ENCODE measurements around the gene HBD. TPM values are rescaled to one million over a fixed set of nuclear protein-coding genes. Genes with fewer than 3 reads are reported as not detected.
"Not testable (repeated sequence)": the region's sequence is repeated elsewhere in the genome, so short reads cannot be mapped to it uniquely, and the experiment has no call there.

Gene HBD
- not detected for polyA plus RNA-seq (2013, experiment 1 of 2; ENCODE audit: insufficient read length)
- polyA plus RNA-seq (2013, experiment 2 of 2; ENCODE audit: insufficient read length): not detected

DNA sequence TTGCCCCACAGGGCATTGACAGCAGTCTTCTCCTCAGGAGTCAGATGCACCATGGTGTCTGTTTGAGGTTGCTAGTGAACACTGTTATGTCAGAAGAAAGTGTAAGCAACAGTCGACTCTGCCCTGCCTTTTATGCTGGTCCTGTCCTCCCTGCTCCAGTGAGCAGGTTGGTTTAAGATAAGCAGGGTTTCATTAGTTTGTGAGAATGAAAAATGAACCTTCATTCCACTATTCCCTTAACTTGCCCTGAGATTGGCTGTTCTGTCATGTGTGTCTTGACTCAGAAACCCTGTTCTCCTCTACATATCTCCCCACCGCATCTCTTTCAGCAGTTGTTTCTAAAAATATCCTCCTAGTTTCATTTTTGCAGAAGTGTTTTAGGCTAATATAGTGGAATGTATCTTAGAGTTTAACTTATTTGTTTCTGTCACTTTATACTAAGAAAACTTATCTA, at the start of gene HBD:
TSS of gene HBD (minus strand) at position 103 of the 454 bp plus-strand sequence. CDS start at position 53, 50 bp downstream.
- DNase-seq: no peak

DNA sequence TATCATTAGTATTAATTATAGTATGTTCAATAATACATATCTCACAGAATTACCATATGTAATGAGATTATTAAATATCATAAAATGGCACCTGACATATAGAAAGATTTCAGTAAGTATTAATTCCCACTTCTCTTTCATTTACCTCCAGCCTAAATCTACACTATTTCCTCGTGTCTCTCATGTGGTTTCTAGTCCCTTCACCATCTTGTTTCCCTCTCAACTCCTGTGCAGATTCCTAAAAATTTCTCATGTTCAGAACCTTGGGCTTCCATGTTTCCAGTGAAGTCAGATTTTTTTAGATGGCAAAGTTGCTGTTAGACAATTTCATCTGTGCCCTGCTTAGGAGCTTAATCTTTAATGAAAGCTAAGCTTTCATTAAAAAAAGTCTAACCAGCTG, 49.6 kb upstream of the HBD start:
- no peak for DNase-seq

DNA sequence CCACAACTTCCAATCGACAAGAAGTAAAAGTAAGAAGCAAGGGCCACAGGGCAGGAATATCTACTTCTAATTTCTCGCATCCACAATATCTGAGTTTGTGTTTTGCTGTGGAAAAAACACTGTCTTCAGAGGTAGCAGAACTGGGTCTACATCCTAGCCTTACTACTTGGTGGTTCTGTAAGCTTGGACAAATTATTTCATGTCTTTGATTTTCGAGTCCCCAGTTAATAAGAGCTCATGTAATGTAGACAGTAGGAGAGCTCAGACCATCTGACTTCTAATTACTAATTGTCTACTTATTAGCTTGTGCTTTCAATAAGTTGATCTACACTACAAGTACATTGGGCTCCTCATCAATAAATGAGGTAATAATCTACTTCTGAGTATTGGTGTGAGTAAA, 48.8 kb upstream of the HBD start:
- DNase-seq: no peak

DNA sequence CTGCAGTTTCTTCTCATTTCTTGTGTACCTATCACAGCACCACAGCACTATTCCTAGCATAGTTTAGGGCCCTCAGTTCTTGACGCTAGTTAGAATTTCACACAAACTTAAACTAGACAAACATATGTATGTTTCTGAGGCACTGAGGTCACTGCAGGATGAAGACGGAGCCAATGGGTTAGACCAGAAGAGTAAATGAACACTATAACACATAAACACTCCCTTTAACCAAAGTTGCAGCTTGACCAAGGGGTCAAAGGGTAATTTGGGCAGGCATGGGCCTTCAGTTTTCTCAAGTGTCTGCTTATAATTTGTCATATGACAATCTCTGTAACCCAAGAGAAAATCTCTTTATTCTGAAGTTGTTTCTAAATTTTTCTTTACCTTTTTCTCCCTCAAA, 48.3 kb upstream of the HBD start:
- DNase-seq: no peak

DNA sequence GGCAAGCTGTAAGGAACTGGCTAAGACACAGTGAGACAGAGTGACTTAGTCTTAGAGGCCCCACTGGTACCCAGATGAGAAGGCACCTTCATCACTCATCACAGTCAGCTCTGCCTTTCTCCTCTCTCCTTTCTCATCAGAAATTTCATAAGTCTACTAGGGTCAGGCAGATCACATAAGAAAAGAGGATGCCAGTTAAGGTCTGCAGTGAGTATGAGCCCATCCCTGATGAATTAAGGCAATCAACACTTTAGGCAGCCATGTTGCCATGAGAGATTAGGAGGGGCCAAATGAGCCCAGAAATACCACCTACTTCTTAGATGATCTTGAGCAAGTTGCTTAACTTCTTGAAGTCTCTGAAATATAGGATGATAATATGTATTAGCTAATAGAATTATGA, 47.3 kb upstream of the HBD start:
- no peak for DNase-seq

DNA sequence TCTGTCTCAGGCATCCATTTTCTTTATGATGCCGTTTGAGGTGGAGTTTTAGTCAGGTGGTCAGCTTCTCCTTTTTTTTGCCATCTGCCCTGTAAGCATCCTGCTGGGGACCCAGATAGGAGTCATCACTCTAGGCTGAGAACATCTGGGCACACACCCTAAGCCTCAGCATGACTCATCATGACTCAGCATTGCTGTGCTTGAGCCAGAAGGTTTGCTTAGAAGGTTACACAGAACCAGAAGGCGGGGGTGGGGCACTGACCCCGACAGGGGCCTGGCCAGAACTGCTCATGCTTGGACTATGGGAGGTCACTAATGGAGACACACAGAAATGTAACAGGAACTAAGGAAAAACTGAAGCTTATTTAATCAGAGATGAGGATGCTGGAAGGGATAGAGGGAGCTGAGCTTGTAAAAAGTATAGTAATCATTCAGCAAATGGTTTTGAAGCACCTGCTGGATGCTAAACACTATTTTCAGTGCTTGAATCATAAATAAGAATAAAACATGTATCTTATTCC, 46.4 kb upstream of the HBD start:
- peak; percentile 97 for DNase-seq

DNA sequence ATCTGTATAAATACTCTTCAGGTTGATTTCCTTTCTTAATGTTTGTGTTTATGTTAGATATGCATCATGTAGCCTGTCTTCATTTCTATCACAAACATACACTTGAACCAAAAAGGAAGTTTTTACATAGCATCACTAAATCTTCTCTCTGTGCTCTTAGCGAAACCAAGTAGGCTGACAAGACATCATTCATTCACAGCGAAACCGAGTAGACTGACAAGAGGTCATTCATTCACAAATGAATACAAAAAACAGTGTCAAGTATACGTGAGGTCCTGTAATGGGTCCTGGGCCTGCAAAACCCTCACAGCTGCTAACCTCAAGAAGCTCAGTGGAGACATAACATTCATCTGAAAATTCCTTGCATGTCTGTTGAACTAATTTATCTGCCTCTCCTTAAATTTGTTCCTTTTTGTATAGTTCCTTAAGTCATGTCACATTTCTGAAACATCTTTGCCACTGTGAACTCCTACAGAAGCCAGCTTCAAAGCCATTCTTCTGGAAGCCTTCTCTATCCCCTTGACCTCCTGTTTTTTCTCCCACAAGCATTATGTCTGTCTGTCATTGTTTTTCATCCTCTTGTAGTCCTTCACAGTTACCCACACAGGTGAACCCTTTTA, 45.3 kb upstream of the HBD start:
- DNase-seq: no peak

DNA sequence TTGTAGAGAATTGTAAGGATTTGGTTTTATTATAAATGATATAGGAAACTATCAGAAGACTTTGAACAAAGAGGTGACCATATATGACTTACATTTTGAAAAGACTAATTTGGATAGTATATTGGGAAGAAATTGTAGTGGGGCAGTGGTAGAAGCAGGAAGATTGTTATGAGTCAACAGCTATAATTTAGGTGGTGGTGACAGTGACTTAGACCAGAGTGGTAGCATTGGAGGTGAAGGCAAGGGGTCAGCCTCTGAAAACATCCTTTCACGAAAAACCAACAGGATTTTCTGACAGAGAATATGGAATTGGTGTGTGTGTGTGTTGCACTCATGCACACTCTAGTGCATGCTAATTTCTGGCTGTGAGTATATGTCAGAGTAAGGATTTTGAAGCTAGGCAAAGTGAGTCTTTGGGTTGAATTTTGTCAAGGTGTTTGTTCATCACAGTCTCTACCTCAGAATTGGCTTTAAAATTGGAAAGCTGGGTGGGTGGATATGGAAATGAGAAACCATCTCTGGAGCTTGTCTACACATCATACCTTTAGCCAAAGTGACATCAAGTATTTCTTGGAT, 43.6 kb upstream of the HBD start:
- no peak for DNase-seq

DNA sequence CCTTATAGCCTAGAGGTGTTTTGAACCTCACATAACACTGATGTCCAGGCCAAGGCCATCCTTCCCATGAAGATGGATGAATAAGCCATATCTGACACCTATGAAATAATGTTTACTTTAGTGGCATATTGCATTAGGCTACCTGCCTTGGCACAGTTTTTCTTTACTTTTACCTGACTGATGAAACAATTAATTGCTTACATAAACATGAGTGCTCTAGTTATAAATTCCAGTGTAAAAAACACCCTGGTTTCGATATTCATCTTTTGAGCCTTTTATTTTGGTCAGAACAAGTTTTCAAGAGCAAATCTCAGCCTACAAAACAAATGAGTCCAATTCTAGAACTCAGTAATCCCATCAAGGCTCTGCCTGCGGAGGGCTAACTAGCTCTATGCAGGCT, 42.4 kb upstream of the HBD start:
- no peak for DNase-seq

DNA sequence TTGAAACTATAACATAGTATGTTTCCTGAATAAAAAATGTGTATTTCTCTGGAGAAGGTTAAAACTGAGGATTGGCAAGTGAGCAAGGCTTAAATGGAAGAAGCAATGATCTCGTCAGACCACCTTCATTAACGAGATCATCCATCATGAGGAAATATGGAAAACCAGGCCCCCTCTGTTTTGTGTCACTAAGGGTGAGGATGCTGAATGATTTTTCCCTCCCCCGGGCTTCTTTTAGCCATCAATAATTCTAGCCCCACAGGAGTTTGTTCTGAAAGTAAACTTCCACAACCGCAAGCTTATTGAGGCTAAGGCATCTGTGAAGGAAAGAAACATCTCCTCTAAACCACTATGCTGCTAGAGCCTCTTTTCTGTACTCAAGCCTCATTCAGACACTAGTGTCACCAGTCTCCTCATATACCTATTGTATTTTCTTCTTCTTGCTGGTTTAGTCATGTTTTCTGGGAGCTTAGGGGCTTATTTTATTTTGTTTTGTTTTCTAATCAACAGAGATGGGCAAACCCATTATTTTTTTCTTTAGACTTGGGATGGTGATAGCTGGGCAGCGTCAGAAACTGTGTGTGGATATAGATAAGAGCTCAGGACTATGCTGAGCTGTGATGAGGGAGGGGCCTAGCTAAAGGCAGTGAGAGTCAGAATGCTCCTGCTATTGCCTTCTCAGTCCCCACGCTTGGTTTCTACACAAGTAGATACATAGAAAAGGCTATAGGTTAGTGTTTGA, 41.3 kb upstream of the HBD start:
- DNase-seq: no peak

DNA sequence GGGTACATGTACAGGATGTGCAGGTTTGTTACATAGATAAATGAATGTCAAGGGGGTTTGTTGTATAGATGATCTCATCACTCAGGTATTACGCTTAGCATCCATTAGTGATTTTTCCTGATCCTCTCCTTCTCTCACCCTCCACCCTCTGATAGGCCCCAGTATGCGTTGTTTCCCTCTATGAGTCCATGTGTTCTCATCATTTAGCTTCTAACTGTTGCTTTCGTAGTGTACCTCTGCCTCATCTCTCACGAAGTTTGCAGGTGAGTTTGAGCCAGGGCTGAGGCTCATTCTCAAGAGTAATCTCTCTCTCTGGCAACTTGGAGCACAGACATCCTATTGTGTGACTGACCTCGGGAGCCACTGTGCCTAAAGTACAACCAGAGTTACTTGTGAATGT, 40.1 kb upstream of the HBD start:
- no peak for DNase-seq

DNA sequence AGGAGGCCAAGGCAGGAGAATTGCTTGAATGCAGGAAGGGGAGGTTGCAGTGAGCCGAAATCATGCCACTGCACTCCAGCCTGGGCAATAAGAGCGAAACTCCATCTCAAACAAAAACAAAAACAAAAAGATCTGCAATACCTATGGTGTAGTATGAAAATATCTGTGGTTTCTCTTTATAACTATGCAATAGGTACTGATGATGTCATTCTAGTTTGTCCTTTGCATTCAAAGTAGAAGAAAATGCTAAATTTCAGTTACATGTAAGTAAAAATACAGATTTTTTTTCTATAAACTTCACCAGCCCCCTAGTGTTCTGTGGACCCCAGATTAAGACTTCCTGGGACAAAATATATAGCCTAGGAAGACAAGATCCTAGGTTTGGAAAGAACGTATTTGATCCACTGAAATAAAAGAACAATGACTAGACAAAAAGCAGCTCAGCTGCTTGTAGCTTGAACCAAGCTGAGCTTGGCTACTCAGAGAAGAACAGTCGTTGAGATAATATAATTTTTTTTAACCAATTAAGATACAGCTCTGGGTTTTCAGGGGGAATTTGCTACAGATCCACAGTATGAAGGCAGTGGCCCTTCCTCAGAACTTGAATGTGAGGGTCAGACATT, 38.2 kb upstream of the HBD start:
- no peak for DNase-seq

DNA sequence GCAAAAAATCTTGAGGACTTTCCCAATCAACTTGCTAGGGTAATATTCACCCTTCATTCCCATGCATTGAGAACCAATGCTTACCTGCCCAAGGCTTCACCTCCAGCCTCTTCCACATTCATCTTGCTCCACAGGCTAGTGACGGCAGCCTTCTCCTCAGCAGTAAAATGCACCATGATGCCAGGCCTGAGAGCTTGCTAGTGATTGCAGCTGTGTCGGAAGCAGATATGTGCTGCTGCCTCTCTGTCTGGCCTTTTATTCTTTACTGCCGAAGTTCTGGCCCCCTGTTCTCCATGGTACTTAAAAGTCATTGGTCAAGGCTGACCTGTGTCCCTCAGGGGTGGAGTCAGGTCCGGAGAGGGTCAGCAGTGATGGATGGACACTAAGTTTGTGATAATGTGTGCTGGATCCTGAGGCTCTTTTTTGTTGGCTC, 35.4 kb upstream of the HBD start, which contains the start of gene HBE1:
TSS of gene HBE1 (minus strand) at position 231 of the 433 bp plus-strand sequence. CDS start at position 176, 55 bp downstream.
- DNase-seq: no peak

DNA sequence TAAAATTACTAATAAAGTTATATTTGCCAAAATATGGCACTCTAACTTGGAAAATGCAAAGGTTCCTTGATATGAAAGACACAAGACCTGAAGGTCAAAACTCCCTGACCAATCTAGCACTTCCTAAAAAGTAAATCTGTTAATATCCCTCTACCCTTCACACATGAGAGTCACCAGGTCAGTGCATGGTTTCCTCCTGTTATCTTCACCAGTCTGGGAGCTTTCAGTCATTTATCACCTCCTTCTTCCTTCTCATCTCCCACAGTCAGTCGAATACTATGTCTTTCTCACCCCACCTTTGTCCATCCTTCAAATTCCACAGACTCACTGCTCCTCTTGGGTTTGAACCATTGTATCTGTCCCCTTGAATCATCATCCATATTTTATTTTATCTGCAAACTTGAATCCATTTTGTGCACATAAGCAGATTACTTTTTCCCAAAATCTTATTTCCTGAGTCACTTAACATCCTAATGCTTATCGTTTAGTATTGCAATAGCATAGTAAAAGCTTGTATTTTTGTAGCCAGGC, 32.8 kb upstream of the HBD start:
- no peak for DNase-seq

DNA sequence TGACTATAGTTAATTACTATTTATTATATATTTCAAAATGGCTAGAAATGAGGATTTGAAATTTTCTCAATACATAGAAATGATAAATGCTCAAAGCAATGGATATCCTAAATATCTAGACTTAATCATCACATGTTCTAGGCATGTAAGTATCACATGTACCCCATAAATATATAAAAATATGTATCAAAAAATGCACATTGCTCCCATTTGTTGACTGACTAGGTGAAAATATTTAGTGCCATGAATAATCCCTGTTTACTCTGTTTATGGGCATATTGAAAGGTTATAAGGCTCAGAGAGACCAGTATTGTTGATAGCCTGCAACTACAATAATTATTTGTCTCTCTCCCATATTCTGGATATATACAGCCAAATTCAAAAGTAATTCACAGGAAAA, 32.3 kb upstream of the HBD start:
- DNase-seq: no peak

DNA sequence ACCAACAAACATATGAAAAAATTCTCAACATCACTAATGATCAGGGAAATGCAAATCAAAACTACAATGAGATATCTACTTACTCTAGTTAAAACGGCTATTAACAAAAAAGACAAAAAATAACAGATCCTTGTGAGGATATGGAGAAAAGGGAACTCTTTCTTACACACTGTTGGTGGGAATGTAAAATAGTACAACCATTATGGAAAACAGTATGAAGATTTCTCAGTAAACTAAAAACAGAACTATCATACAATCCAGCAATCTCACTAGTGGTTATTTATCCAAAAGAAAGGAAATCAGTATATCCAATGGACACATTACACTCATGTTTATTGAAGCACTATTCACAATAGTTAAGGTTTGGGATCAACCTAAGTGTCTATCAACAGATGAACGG, 31.5 kb upstream of the HBD start:
- no peak for DNase-seq

DNA sequence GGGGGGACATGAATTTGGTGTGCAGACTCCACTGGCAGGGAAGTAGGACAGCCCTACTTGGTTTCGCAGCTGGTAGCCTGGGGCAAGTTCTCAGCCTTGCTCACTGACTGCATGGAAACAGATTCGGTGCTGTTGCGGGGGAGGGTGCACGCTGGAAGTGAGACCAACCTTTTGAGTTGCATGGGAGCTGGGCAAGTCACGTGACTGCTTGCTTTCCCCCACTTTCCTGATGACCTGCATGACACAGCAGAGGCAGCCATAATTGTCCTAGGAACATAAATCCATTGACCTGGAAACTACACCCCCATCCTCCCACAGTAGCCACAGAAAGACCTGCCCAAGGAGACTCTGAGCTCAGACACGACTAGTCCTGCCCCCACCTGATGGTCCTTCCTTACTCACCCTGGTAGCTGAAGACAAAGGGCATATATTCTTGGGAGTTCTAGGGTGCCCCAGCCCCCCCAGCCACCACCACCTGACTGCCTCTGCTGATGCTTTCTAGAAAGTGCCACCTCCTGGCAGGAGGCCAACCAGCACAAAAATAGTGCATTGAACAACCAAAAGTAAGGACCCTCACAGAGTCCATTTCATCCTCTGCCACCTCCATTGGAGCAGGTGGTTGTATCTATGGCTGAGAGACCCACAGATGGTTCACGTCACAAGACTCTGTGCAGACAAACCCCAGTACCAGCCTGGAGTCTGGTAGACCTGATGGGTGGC, 24.4 kb upstream of the HBD start:
- no peak for DNase-seq

DNA sequence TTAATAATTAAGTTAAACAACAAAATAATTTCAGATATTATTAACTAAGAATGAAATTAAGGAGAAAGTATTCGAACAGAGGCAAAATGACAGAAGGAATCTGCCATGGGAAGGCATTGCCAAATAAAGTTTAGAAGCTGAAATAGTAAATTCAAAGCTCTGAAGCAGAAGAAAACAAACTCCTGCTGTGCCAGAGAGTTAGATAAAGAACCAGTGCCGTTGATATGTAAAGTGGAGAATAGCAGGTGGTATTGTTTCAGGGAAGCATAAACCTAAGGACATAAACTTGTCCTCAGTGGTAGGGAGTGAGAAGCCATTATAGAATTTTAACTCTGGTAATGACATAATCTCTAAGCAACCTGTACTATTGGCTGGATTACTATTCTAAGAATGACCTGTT, 23.0 kb upstream of the HBD start:
- DNase-seq: no peak

DNA sequence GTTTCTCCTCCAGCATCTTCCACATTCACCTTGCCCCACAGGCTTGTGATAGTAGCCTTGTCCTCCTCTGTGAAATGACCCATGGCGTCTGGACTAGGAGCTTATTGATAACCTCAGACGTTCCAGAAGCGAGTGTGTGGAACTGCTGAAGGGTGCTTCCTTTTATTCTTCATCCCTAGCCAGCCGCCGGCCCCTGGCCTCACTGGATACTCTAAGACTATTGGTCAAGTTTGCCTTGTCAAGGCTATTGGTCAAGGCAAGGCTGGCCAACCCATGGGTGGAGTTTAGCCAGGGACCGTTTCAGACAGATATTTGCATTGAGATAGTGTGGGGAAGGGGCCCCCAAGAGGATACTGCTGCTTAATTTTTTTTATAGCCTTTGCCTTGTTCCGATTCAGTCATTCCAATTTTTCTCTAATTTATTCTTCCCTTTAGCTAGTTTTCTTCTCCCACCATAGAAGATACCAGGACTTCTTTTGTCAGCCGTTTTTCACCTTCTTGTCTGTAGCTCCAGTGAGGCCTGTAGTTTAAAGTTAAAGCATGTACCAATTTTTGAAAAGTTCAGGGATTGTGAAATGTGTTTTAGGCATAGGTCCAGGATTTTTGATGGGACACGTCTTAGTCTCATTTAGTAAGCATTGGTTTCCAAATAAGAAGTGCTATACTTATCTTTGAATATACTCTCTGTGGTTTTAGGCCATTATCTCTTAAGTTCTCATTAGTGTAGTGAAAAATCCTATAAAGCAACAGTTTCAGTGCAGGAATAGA, 20.5 kb upstream of the HBD start, which contains the start of gene HBG2:
TSS of gene HBG2 (minus strand) at position 136 of the 768 bp plus-strand sequence. CDS start at position 83, 53 bp downstream.
- not testable (repeated sequence) for DNase-seq

DNA sequence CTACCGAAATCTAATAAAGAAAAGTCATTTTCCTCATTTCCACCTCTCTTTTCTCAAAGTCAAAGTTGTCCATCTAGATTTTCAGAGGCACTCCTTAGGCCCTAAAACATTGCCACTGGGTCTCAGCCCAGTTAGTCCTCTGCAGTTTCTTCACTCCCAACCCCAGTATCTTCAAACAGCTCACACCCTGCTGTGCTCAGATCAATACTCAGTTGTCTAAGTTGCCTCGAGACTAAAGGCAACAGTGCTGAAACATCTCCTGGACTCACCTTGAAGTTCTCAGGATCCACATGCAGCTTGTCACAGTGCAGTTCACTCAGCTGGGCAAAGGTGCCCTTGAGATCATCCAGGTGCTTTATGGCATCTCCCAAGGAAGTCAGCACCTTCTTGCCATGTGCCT, 19.7 kb upstream of the HBD start:
- DNase-seq: not testable (repeated sequence)

DNA sequence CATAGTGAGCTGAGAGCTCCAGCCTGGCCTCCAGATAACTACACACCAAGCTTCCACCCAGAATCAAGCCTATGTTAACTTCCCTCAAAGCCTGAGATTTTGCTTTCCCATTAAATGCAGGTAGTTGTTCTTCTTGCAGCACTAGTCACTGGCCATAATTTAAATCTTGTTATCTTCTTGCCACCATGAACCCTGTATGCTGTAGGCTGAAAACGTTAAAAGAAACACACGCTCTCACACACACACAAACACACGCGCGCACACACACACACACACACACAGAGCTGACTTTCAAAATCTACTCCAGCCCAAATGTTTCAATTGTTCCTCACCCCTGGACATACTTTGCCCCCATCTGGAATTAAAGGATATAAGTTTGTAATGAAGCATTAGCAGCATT, 19.2 kb upstream of the HBD start:
- DNase-seq: not testable (repeated sequence)

Measured in fibroblast of skin of back (primary cell).